Neural cell (in vitro differentiated cells): ENCODE results near the gene ATPAF2.

Experiments used
- CTCF ChIP-seq: fragments of 450-650 bp; IDR thresholded peaks from 2 replicates; pipeline ENCODE4 v1.5.1; 2014; ENCODE audit warnings: antibody characterized with exemption, mild to moderate bottlenecking, moderate library complexity; ENCODE audit not compliant: poor library complexity, severe bottlenecking
- EP300 ChIP-seq: fragments of 450-650 bp; conservative IDR thresholded peaks from 2 replicates; pipeline ENCODE4 v1.6.1; 2014; ENCODE audit warnings: antibody characterized with exemption, mild to moderate bottlenecking, moderate library complexity; ENCODE audit not compliant: poor library complexity, severe bottlenecking
- EZH2 ChIP-seq: fragments of 200-600, 300-800 bp; shearing (Covaris generic), sonication (generic); IDR thresholded peaks from 2 replicates; pipeline ENCODE4 v1.6.1; 2014; ENCODE audit warnings: antibody characterized with exemption, low read length, borderline replicate concordance, mild to moderate bottlenecking; ENCODE audit not compliant: insufficient read depth, poor library complexity, severe bottlenecking
- POLR2AphosphoS5 ChIP-seq: IDR thresholded peaks from 2 replicates; pipeline ENCODE4 v1.6.1; 2012
- RAD21 ChIP-seq: fragments of 450-650 bp; conservative IDR thresholded peaks from 2 replicates; pipeline ENCODE4 v1.6.1; 2014; ENCODE audit warnings: antibody characterized with exemption, mild to moderate bottlenecking, moderate library complexity
- REST ChIP-seq: IDR thresholded peaks from 2 replicates; pipeline ENCODE4 v1.6.1; 2012; ENCODE audit warnings: borderline replicate concordance

- TF ChIP-seq CTCF = no peak
- TF ChIP-seq EZH2 = no peak
- TF ChIP-seq EP300 = no peak
- no peak for TF ChIP-seq RAD21
- TF ChIP-seq POLR2AphosphoS5 = no peak
- TF ChIP-seq REST = no peak
These were observed 59.2 kb downstream of the ATPAF2 start for GRCh38 chr17:17979778-17980177.
